ENCODE measurements around the gene FAM118B.

GRCh38 chr11:126279191-126279590 lies 67.6 kb downstream of the FAM118B start:
- TF ChIP-seq CTCF (IDR thresholded peaks at IDR 0.05) (no peak), EP300 (IDR thresholded peaks at IDR 0.05) (no peak), POLR2A (IDR thresholded peaks at IDR 0.05) (no peak)

Measured in tibial nerve (tissue), 4 donors.